H1 (cell line): ENCODE data around the gene ABCA13. TPM values are rescaled to one million over a fixed set of nuclear protein-coding genes. Genes with fewer than 3 reads are reported as not detected.
A peak's percentile ranks its signal among the peaks of the same experiment; 100 is the strongest.

ENCODE experiments used
- CTCF ChIA-PET: fragments of 300-600 bp; sonication (Branson Sonifier 250); formaldehyde crosslinking; loops from one replicate; lab custom pipeline; 2021; ENCODE audit not compliant: partially characterized antibody; lab: Charles Lee
- POLR2A ChIA-PET: fragments of 300-600 bp; sonication (Branson Sonifier 250); formaldehyde crosslinking; loops from one replicate; lab custom pipeline; 2021; ENCODE audit warnings: inconsistent platforms; ENCODE audit not compliant: partially characterized antibody; lab: Charles Lee
- DNase-seq, 2 experiments: peaks; one replicate each; pipeline versions ENCODE4 v3.0.0 to v3.0.0-alpha.2; 2010 to 2022; ENCODE audit warnings: low spot score in 2 of 2, low read depth in 1 of 2, mixed read lengths in 1 of 2
- FAIRE-seq: peaks from 2 replicates; lab custom pipeline; 2011; peaks lifted over from hg19 to GRCh38; lab: Jason Lieb, UNC
- H2AFZ ChIP-seq: 2 replicates; pipeline ENCODE4 v1.8.1; 2012; ENCODE audit warnings: low read length, inconsistent platforms
- H2AK5ac ChIP-seq: 2 replicates; pipeline ENCODE4 v1.6.1; 2013; ENCODE audit warnings: low read depth, low read length
- H2BK120ac ChIP-seq: replicated peaks from 2 replicates; pipeline ENCODE3; 2013; ENCODE audit warnings: low read depth, low read length, inconsistent platforms
- H2BK12ac ChIP-seq: 2 replicates; pipeline ENCODE4 v1.6.1; 2013; ENCODE audit warnings: low read depth, low read length
- H2BK15ac ChIP-seq: 2 replicates; pipeline ENCODE4 v1.6.1; 2013; ENCODE audit warnings: low read length
- H2BK20ac ChIP-seq: 2 replicates; pipeline ENCODE4 v1.6.1; 2013; ENCODE audit warnings: low read length
- H2BK5ac ChIP-seq: 2 replicates; pipeline ENCODE4 v1.6.1; 2013; ENCODE audit warnings: low read depth, low read length
- H3K14ac ChIP-seq: 2 replicates; pipeline ENCODE4 v1.6.1; 2013; ENCODE audit warnings: inconsistent platforms; ENCODE audit not compliant: insufficient read length
- H3K18ac ChIP-seq: 2 replicates; pipeline ENCODE4 v1.6.1; 2013; ENCODE audit warnings: low read length; ENCODE audit errors: extremely low read depth
- H3K23ac ChIP-seq: 2 replicates; pipeline ENCODE4 v1.6.1; 2013; ENCODE audit warnings: inconsistent platforms; ENCODE audit not compliant: insufficient read length
- H3K23me2 ChIP-seq: 2 replicates; pipeline ENCODE4 v1.6.1; 2013; ENCODE audit warnings: low read depth, low read length
- H3K27ac ChIP-seq: 2 replicates; pipeline ENCODE4 v1.6.1; 2011; ENCODE audit warnings: low read depth, low read length, inconsistent platforms
- H3K27me3 ChIP-seq, 4 experiments: replicated peaks in 1 of 4; 1 replicate in 1 of 4; 2 replicates in 3 of 4; pipeline versions ENCODE4 v1.6.1 to v1.8.1; 2011 to 2013; ENCODE audit warnings: low read length in 3 of 4, mild to moderate bottlenecking in 3 of 4, inconsistent platforms in 2 of 4, mixed read lengths in 2 of 4, moderate library complexity in 1 of 4; ENCODE audit not compliant: control insufficient read depth in 3 of 4, insufficient read depth in 3 of 4; ENCODE audit errors: extremely low read depth in 1 of 4
- H3K36me3 ChIP-seq, 4 experiments: 2 replicates each; pipeline versions ENCODE4 v1.6.1 to v1.8.1; 2011 to 2013; ENCODE audit warnings: mild to moderate bottlenecking in 4 of 4, low read length in 3 of 4, moderate library complexity in 2 of 4, control low read depth in 1 of 4, inconsistent platforms in 1 of 4; ENCODE audit not compliant: insufficient read depth in 4 of 4, control insufficient read depth in 2 of 4
- H3K4ac ChIP-seq: replicated peaks from 2 replicates; pipeline ENCODE3; 2013; ENCODE audit warnings: low read length, low read depth, mixed read lengths, inconsistent platforms; ENCODE audit not compliant: insufficient read length
- H3K4me1 ChIP-seq, 4 experiments: replicated peaks in 1 of 4; 1 replicate in 1 of 4; 2 replicates in 3 of 4; pipeline versions ENCODE4 v1.6.1 to v1.8.1; 2011 to 2013; ENCODE audit warnings: low read length in 3 of 4, inconsistent platforms in 2 of 4, mixed read lengths in 1 of 4; ENCODE audit not compliant: insufficient read depth in 4 of 4, control insufficient read depth in 3 of 4
- H3K4me2 ChIP-seq, 2 experiments: 2 replicates each; pipeline versions ENCODE4 v1.6.1 to v1.8.1; 2011 to 2013; ENCODE audit warnings: low read depth in 2 of 2, low read length in 2 of 2, control low read depth in 1 of 2, inconsistent platforms in 1 of 2, mild to moderate bottlenecking in 1 of 2; ENCODE audit not compliant: insufficient read depth in 1 of 2
- H3K4me3 ChIP-seq, 4 experiments: fragments of 200-600, 300-600 bp in 1 of 4; sonication (generic), shearing (Covaris generic), sonication (Bioruptor Twin) in 1 of 4; 2 replicates each; pipeline versions ENCODE4 v1.5.1 to v1.8.1; 2011 to 2016; ENCODE audit warnings: low read length in 4 of 4, low read depth in 3 of 4, control low read depth in 2 of 4, inconsistent platforms in 2 of 4, mild to moderate bottlenecking in 2 of 4, mixed read lengths in 1 of 4, moderate library complexity in 1 of 4; ENCODE audit not compliant: insufficient read depth in 2 of 4; ENCODE audit errors: extremely low read depth in 1 of 4
- H3K56ac ChIP-seq: replicated peaks from 2 replicates; pipeline ENCODE3; 2013; ENCODE audit warnings: low read depth, mild to moderate bottlenecking, mixed read lengths, low read length, inconsistent platforms; ENCODE audit not compliant: insufficient read length
- H3K79me1 ChIP-seq: 2 replicates; pipeline ENCODE4 v1.6.1; 2013; ENCODE audit warnings: low read depth, low read length, control low read depth
- H3K79me2 ChIP-seq, 2 experiments: 2 replicates each; pipeline versions ENCODE4 v1.6.1 to v1.8.1; 2012 to 2013; ENCODE audit warnings: low read length in 2 of 2, mild to moderate bottlenecking in 2 of 2, inconsistent platforms in 1 of 2; ENCODE audit not compliant: insufficient read depth in 2 of 2, control insufficient read depth in 1 of 2
- H3K9ac ChIP-seq, 4 experiments: replicated peaks in 1 of 4; 1 replicate in 1 of 4; 2 replicates in 3 of 4; pipeline versions ENCODE4 v1.6.1 to v1.8.1; 2011 to 2013; ENCODE audit warnings: low read depth in 3 of 4, low read length in 3 of 4, control low read depth in 2 of 4, mild to moderate bottlenecking in 2 of 4, moderate library complexity in 2 of 4, inconsistent platforms in 1 of 4; ENCODE audit errors: extremely low read depth in 1 of 4
- H3K9me3 ChIP-seq, 2 experiments: 2 replicates each; pipeline versions ENCODE4 v1.6.1 to v1.8.1; 2012 to 2013; ENCODE audit warnings: mild to moderate bottlenecking in 2 of 2, moderate library complexity in 2 of 2, control low read depth in 1 of 2, inconsistent platforms in 1 of 2, low read depth in 1 of 2, low read length in 1 of 2, mixed read lengths in 1 of 2; ENCODE audit not compliant: insufficient read depth in 2 of 2
- H4K20me1 ChIP-seq, 2 experiments: replicated peaks in 1 of 2; 2 replicates each; pipeline versions ENCODE3 to v1.8.1; 2011 to 2013; ENCODE audit warnings: inconsistent platforms in 2 of 2, low read length in 2 of 2, mild to moderate bottlenecking in 1 of 2; ENCODE audit not compliant: insufficient read depth in 2 of 2, control insufficient read depth in 1 of 2
- H4K5ac ChIP-seq: 2 replicates; pipeline ENCODE4 v1.6.1; 2013; ENCODE audit warnings: low read length, low read depth, mixed read lengths, inconsistent platforms; ENCODE audit not compliant: insufficient read length
- H4K8ac ChIP-seq: 2 replicates; pipeline ENCODE4 v1.8.0; 2013; ENCODE audit warnings: mild to moderate bottlenecking, moderate library complexity, low read length, inconsistent platforms; ENCODE audit not compliant: insufficient read depth; ENCODE audit errors: extremely low read depth
- H4K91ac ChIP-seq: replicated peaks from 2 replicates; pipeline ENCODE3; 2013; ENCODE audit warnings: low read length, mixed read lengths, inconsistent platforms; ENCODE audit not compliant: insufficient read length
- CTCF ChIP-seq, 3 experiments: IDR thresholded peaks; 1 replicate in 2 of 3; 2 replicates in 1 of 3; pipeline versions ENCODE4 v1.5.1 to v1.6.1; 2011; ENCODE audit warnings: low read length in 3 of 3, mild to moderate bottlenecking in 3 of 3, inconsistent platforms in 2 of 3, low read depth in 1 of 3, moderate library complexity in 1 of 3; ENCODE audit not compliant: insufficient read depth in 1 of 3; ENCODE audit errors: control extremely low read depth in 1 of 3
- EGR1 ChIP-seq: IDR thresholded peaks from 2 replicates; pipeline ENCODE4 v1.6.1; 2011; ENCODE audit warnings: low read depth, low read length, borderline replicate concordance
- KDM4A ChIP-seq: IDR thresholded peaks from one replicate; pipeline ENCODE4 v1.7.1; 2012; ENCODE audit warnings: low read depth, mild to moderate bottlenecking, moderate library complexity, low read length, inconsistent platforms; ENCODE audit not compliant: severe bottlenecking
- MAFK ChIP-seq: IDR thresholded peaks from 2 replicates; pipeline ENCODE4 v1.6.1; 2012; ENCODE audit warnings: low read depth, mild to moderate bottlenecking, improper control_type of control experiment, low read length
- RAD21 ChIP-seq, 2 experiments: IDR thresholded peaks in 1 of 2; conservative IDR thresholded peaks in 1 of 2; 2 replicates each; pipeline ENCODE4 v1.6.1; 2011; ENCODE audit warnings: low read depth in 2 of 2, low read length in 2 of 2, improper control_type of control experiment in 1 of 2, inconsistent platforms in 1 of 2, mild to moderate bottlenecking in 1 of 2, moderate library complexity in 1 of 2
- ZNF274 ChIP-seq: IDR thresholded peaks from 2 replicates; pipeline ENCODE4 v1.7.0; 2012; ENCODE audit warnings: low read length, borderline replicate concordance; ENCODE audit errors: extremely low read depth
- WGBS, 2 experiments: shearing (Covaris generic) in 1 of 2; methylation state at CpG; one replicate each; pipeline versions ENCODE4 v1.1.6 to v1.1.7; 2013 to 2015; ENCODE audit warnings: low lambda C conversion rate in 2 of 2, mixed read lengths in 2 of 2, inconsistent platforms in 1 of 2, low coverage in 1 of 2, missing lambda C conversion rate in 1 of 2; ENCODE audit not compliant: insufficient replicate concordance in 2 of 2, insufficient coverage in 1 of 2, insufficient read length in 1 of 2; ENCODE audit errors: extremely low coverage in 1 of 2, missing lambda C conversion rate in 1 of 2; 5-methylcytosine and 5-hydroxymethylcytosine counted together
- polyA plus RNA-seq, 7 experiments: library from polyadenylated mRNA; depleted of rRNA in 3 of 7; stranded (reverse) in 5 of 7; unstranded in 2 of 7; fragments of >200 nt in 5 of 7; fragments of 200-250 nt in 2 of 7; gene quantifications; 1 replicate in 5 of 7; 2 replicates in 1 of 7; 4 replicates in 1 of 7; pipeline versions ENCODE4 v1.2.1 to v1.2.3, GENCODE V29; 2011 to 2013; ENCODE audit warnings: missing spikeins in 2 of 7, mixed read lengths in 2 of 7
- total RNA-seq: library from RNA; stranded (reverse); fragmentation: NEBNext Ultra II Directional; extraction: Animal tissue kit (Norgen Biotek cat#: 25700); gene quantifications from 2 replicates; pipeline ENCODE4 v1.2.1, GENCODE V29; 2021

Gene ABCA13
- total and polyA plus RNA-seq, 2 of the 8 experiments (the other 6 are each of a cell fraction or from before 2014, with no cell fraction given) = 0.07 to 0.09 TPM

GRCh38 chr7:48617993-48618392, 446.7 kb downstream of the ABCA13 start:
- ChIA-PET CTCF (interaction anchor here (0.9 to 1.0 kb wide), 2 partner anchors 81 to 275 kb away, joined by 3 to 4 read pairs; no protein-coding TSS in a partner anchor), POLR2A (no interaction called here)
- Histone ChIP-seq H4K91ac (no peak overlapping the region), H2BK120ac (no peak overlapping the region), H2BK20ac (no peak overlapping the region), H2AK5ac (no peak overlapping the region), H3K4ac (no peak overlapping the region), H3K9me3 (no peaks in the 10 kb centered on the region), H3K23me2 (no peaks in the 10 kb centered on the region), H2AFZ (no peak overlapping the region), H3K23ac (no peak overlapping the region), H3K27me3 (no peaks in the 10 kb centered on the region), H4K8ac (no peak overlapping the region), H3K36me3 (no peaks in the 10 kb centered on the region), H2BK15ac (no peak overlapping the region), H3K79me1 (no peaks in the 10 kb centered on the region; the same call in 1 of the 2 replicates), H3K9ac (no peak overlapping the region), H4K20me1 (no peaks in the 10 kb centered on the region), H3K27ac (no peak overlapping the region), H3K79me2 (no peaks in the 10 kb centered on the region), H2BK5ac (no peak overlapping the region), H2BK12ac (no peak overlapping the region)
- no peak for DNase-seq
- FAIRE-seq = no peak
- TF ChIP-seq ZNF274 (no peak), CTCF (IDR thresholded peaks at IDR 0.05; ENCODE audit: control extremely low read depth in 1 of 3, insufficient read depth in 1 of 3, low read depth in 1 of 3, low read length in 3 of 3) (peak in 2 of 3 experiments; percentile 20 to 27; a peak in 2 of 4 replicates), RAD21 (IDR thresholded peaks at IDR 0.05 in 1 of 2, conservative IDR thresholded peaks at IDR 0.05 in 1 of 2; ENCODE audit: low read depth in 2 of 2, low read length in 2 of 2) (peak; percentile 34 to 48; a peak in 3 of 4 replicates), KDM4A (no peak), MAFK (no peak), EGR1 (no peak)
- TF ChIP-seq, all 59 proteins: peak for 2
- Histone ChIP-seq H3K4me3 (no peak overlapping the region), H3K4me2 (no peak overlapping the region), H4K5ac (no peak overlapping the region), H3K14ac (no peak overlapping the region), H3K56ac (no peak overlapping the region), H3K4me1 (no peaks in the 10 kb centered on the region), H3K18ac (no peak overlapping the region)
- WGBS, 2 experiments = 81% methylated on average over 3 of the region's 3 CpGs; no CpG with 5 or more reads in 1 of the 2 experiments
